GF-D8 (cell line): ENCODE results near the gene COX17.

Source experiments
- DNase-seq: peaks from one replicate; lab custom pipeline; 2025; lab: John Stamatoyannopoulos, UW

COX17 gene

GRCh38 chr3:119673875-119674274 lies 3.3 kb downstream of the COX17 start:
- no peak for DNase-seq

GRCh38 chr3:119672776-119673175 lies 4.4 kb downstream of the COX17 start:
- no peak for DNase-seq

DNA sequence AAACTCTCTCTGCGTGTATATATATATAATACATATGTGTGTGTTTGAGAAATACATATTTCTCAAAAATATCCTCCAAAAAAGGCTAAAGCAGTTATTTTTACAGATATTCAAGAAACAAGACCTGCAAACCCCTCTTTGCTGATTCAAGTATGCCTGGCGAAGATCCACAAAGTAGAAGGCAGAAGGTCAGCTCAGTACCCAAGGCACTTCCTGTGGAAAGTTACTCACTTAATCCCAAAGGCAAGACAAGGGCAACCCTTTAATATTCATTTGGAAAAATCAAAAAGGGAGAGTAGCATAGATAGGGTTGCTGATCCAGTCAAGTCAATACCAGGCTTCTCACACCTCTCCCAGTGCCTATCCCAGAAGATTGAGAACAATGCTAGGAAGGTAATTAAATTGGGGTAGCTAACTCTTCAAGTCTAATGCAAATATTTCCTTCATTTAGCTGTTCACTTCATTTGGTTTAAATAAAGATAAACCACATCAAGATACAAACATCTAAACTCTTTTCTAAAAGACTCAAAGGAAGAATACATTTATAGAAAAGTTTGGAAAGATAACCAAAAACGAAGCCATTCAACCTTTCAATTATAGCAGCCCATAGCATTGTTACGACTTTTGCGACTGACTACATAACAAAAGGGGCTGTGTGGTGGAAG lies 7.2 kb downstream of the COX17 start:
- no peak for DNase-seq

DNA sequence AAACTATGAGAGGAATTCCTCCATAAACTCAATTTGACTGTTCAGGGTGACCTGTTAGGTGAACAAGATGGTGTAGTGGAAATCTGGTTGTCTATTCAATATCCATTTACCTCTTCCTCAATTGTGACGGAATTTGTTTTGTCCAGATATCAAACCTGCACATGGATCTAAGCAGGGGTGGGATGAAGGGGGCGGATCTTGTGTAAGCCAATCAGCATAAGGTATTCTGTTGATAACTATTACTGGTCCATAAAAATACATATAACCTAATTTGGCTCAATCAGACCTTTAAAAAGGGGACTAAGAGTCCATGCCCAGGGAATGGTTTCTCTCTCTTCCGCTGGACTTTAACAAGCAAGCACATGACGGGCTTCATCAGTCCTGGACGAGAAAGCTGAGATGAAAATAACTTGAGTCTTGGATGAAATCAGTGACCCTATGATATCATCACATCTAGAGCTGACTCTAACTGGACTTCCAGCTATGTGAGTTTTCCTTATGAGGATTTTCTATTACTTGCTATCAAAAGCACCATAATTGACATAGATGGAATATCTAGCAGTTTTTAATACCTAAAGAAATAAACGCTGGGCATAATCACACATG lies 11.1 kb downstream of the COX17 start:
- no peak for DNase-seq

DNA sequence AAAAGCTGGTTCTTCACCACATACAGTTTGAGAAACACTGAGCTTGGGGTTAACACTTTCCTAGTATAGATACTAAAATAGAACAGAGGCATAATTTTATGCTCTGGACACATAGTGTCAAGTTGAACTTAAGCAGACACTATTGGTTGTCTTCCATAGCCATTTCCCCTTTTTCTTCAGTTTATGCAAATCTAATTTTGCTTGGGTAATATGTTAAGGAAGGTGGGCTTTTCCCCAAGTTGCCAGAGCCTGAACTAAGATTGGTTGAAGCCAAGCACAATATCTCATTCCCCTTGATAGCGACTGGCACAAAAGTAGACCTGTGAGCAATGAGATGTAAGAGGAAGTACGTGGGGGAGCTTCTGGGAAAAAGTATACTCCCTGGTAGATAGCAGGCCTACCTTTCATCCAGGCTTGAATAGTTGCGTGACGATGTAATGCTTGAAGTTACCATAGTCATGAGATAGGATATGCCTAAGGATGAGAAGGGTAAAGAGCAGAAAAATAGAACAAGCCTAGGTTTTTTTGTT lies 12.3 kb downstream of the COX17 start:
- DNase-seq, result no peak

DNA sequence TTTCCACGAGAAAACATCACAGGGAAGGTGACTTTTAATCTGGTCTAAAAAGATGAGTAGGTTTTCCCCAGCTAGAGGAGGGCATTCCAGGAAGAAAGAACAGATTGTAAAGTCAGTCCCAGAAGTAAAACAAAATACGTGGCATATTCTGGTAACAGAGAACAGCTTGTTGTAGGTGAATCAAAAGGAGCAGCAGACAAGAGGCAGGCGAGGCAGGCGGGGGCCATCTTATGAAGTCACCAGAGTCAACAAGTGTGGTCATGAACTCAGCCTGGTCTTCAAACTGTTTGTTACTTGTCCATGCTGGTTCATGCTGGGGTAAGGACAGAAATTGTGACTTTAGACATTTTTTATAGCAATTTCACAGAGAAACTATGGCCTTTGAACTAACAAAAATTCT lies 12.8 kb downstream of the COX17 start:
- no peak for DNase-seq

- no peak for DNase-seq
Measured at GRCh38 chr3:119663885-119664284, 13.3 kb downstream of the COX17 start.

- DNase-seq, result no peak
Measured at GRCh38 chr3:119662604-119663373, 14.4 kb downstream of the COX17 start.

- no peak for DNase-seq
Measured at GRCh38 chr3:119660474-119661440, 16.4 kb downstream of the COX17 start, which contains the start of gene POPDC2. Gene POPDC2 (minus strand): TSS chr3:119660589. CDS start chr3:119660423, 166 bp downstream.

DNA sequence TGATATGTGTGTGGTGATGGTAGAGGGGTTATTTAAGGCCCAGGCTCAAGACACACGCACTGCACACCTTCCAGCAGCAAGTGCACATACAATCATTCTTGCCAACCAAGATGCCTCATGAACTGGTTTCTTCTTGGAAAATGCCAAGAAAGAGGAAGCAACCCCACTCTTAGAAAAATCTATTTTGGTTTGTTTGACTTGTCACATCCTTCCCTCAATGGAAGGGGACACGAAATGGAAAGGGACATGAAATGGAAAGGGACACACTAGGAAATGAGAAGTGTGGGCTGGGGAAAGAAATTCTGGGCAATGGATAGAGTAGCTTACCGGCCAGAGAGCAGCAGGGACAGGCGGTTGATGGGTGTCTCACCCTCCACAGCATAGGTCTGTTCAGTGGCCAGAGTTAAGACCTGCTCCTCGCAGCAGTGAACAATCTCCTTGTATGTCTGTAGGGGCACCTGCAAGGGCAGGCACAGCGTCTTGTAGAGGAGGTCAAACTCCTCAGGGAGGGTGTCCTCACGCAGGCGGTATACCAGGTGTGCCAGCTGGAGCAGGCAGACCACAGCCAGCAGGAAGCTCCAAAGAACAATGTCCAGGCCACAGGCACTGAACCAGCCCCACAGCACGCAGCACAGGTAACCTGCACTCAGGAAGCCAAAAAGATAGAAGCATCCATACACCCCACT lies 17.5 kb downstream of the COX17 start:
- DNase-seq, result no peak

GRCh38 chr3:119658994-119659393 lies 18.2 kb downstream of the COX17 start:
- DNase-seq, result no peak

GRCh38 chr3:119657887-119658702 lies 19.1 kb downstream of the COX17 start:
- no peak for DNase-seq

- DNase-seq, result no peak
Measured at GRCh38 chr3:119653876-119654275, 23.3 kb downstream of the COX17 start.

DNA sequence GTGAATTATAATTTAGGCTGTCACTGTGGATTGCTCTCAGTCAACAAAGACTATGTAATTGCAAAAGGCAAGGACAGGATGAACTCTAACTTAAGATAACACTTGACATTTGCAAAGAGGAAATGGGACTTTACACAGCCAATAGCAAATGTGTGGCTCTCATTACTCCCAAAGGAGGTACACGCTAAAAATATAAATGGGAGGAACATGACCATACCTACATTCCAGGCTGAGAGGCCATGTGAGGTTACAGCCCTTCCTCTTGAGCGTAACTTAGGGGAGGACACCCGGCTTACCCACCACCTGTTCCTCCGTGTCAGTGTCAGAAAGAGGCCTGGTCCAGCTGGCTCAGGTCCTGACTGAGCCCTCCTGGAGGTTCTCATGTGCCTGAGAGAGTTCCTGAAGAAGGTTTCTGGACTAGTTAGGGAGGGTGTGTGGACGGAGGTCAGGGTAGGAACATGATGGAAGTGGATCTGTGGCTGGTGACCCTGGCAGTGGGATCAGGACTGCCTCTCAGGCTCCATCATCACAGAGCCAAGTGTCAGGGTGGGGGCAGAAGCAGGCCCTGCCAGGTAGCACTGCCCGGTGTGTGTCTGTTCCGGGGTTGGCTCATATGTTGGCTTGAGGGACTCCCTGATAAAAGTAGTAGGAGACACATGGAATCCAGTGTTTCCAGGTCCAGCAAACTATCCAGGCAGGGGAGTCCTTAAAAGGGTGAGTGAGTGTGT lies 24.7 kb downstream of the COX17 start:
- DNase-seq, result no peak

GRCh38 chr3:119649761-119650160 lies 27.4 kb downstream of the COX17 start:
- no peak for DNase-seq

- DNase-seq, result no peak
Measured at GRCh38 chr3:119647843-119648575, 29.2 kb downstream of the COX17 start.

DNA sequence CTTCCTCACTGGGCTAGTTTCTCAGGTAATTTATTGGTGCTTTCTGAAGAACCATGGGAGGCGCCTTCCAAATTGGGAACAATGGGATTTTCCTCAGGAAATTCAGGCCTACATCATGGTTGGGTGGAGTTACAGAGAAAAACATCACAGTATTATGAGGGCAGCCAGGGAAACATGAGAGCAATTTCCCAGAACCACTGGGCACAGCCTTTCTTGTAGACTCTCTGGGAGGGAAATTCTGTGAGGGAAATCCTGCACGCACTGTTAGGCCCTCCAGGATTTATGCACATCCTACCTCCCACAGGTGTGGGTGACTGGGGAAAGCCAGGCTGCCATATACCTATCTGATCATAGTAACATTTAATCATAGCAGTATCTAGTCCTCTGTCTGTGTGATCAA lies 30.0 kb downstream of the COX17 start:
- no peak for DNase-seq

GRCh38 chr3:119645813-119646212 lies 31.4 kb downstream of the COX17 start:
- no peak for DNase-seq

DNA sequence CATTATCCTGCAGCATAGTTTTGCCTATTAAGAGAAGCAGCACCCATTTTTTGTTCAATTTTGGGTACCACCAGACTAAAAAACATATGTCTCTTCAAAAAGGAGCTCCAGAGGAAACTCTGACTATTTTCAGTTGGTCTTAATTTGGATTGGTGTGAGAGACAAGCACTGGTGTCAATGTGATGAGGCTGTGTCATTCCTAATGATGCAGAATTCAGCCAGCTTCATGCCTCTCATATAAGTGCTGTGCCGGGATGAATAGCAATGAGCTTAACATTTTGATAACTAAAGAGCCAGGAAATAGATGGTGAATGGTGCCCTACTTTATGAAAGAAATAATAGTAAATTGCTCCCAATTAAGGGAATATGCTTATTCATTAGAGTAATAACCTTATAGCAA lies 32.7 kb downstream of the COX17 start:
- DNase-seq, result no peak
